GM18517 (cell line): ENCODE data around the gene SPR.

Experiments used
- ATAC-seq: cut with Tn5 transposase; IDR thresholded peaks from one replicate; pipeline ENCODE4 v1.9.1; 2021; ENCODE audit warnings: mild to moderate bottlenecking, moderate library complexity; ENCODE audit not compliant: unreplicated experiment

The SPR gene

GRCh38 chr2:72915320-72915906, 28.2 kb downstream of the SPR start:
- no peak for ATAC-seq

GRCh38 chr2:72915907-72916742, 28.9 kb downstream of the SPR start:
- ATAC-seq: peak; percentile 60

DNA sequence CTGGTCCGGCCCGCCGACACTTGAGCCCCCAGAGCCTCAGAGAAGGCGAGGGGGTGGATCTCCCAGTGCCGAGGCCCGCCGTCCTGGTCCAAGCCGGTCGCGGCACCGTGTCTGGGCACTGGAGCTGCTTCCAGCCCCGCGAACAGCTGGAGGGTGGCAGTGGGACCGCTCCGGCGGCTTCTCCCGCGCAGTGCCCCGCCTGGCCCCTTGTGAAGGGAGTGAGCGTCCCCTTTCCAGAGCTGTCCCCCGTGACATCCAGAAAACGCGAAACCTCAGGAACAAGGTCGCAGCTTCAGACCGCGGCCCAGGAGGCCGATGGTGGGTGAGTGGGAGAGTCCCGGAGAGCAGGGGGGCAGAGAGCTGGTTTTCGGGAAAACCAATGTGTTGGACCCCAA, 29.5 kb downstream of the SPR start:
- no peak for ATAC-seq

GRCh38 chr2:72917138-72917876, 30.1 kb downstream of the SPR start, which contains the start of gene EMX1:
TSS of gene EMX1 (plus strand) at chr2:72917519. CDS start at chr2:72917853, 334 bp downstream.
- ATAC-seq: no peak

DNA sequence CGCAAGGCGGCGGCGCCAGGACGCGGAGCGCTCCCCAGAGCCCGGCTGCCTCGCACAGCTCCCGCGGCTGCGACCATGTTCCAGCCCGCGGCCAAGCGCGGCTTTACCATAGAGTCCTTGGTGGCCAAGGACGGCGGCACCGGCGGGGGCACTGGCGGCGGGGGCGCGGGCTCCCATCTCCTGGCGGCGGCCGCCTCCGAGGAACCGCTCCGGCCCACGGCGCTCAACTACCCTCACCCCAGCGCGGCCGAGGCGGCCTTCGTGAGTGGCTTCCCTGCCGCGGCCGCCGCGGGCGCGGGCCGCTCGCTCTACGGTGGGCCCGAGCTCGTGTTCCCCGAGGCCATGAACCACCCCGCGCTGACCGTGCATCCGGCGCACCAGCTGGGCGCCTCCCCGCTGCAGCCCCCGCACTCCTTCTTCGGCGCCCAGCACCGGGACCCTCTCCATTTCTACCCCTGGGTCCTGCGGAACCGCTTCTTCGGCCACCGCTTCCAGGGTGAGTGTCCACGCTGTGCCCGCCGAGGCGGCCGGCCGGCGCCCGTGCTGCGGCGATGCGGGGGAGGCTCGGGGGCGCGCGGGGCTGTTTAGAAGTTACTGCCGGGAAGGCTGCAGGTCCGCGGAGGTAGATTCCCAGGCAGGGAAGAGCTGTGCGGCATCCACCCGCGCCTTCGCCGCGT, 30.8 kb downstream of the SPR start:
- ATAC-seq: no peak

- no peak for ATAC-seq
Measured at GRCh38 chr2:72919414-72920317, 32.5 kb downstream of the SPR start.

DNA sequence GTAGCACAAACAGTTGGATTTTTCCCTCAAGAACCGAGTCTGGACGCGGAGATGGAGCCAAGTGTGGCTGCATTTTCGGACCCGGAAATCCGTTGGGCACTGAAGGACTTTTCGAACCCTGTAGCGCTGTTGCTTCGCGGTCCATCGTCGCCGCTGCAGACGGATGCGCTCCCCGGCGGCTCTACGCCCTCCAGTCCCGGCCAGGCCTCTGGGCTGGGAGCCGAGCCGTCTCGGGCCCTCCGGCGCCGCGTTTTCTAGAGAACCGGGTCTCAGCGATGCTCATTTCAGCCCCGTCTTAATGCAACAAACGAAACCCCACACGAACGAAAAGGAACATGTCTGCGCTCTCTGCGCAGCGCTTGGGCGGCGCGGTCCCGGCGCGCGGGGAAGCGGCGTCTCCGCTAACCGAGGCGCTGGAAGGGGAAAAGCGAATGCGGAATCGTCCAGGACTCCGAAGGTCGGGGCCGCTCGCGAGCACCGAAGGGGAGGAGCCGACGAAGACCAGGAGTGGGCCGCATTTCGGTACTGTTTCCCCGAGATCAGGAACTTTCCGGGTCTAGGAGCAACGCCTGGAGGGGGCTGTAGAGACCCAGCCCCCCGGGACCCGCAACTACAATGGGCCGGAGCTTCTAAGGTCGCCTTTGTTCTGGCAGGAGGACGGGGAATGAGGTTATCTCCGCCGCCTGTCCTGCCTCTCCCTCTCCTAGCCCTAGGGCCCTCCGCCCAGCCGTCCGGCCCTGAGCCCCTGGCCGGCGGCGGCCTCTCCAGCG, 33.3 kb downstream of the SPR start:
- no peak for ATAC-seq

DNA sequence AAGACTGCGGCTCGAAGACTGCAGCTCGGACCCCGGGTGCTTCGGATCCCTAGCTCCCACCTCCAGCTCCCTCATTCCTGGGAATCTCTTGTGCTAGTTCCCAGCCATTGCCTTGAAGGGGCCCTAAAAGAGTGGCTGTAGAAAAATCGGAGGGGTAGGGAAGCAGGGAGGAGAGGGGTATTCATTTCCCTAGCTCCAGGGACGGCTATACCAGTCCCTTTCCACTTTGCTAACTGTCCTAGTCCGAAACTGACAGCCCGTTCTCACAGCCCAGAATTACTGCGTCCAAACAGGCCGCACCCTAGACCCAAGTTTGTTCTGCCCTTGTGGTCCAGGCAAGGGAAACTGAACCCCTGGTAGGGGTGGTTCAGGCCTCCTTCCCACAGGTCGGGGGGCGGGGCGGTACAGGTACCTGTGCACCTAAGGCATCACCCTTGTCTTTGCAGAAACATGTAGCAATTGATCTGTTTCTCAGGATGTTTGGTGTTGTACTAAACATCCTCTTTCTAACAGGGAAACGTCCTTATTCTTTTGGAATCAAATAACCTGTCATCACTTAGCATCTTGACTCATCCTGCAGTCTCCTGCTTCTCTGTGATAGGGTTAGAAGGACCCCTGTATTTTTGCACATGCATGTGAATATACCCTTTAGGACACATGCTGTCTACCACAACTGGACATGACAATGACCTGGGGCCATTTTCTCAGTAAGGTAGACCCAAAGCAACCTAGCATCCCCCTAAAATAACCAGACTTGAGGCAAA, 34.1 kb downstream of the SPR start:
- no peak for ATAC-seq

DNA sequence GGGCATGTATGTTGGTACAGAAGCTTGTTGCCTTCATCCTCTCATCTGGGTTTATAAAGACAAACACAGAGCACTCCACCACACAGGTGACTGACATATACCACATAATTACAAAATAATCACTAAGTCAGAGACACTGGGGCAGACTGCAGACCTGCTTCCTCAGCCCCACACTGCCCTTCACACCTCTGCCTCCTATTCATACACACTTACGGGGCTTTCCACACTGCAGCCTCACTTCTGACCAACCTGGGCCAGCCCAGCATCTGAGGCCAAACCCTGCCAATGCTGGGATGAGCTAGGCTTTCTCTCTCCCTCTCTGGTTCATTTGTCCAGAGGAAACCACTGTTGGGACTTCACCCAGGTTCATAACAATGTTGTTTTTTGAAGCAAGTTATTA, 34.6 kb downstream of the SPR start:
- no peak for ATAC-seq

DNA sequence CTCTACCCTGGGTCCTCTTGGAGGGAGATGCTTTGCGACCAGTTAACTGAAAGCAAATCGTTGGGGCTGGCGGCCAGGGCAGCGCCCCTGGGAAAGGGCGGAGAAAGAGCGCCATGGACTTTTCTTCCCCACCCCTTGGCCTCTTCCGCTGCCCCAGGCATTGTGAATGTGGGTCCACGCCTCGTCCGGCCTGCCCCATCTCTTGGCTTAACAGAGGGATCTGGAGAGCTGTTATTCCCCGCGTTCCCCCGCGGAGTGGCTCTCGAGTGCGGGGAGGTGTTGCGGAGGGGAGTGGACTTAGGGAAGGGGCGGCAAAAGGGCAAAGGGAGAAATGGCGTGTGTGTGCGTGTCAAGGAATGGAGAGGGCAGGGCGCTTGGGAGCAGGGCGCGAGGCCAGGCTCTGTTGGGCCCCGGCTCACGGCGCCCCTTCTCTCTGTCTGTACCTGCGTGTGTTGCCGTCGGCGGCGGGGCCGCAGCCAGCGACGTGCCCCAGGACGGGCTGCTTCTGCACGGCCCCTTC, 36.7 kb downstream of the SPR start:
- ATAC-seq: no peak

DNA sequence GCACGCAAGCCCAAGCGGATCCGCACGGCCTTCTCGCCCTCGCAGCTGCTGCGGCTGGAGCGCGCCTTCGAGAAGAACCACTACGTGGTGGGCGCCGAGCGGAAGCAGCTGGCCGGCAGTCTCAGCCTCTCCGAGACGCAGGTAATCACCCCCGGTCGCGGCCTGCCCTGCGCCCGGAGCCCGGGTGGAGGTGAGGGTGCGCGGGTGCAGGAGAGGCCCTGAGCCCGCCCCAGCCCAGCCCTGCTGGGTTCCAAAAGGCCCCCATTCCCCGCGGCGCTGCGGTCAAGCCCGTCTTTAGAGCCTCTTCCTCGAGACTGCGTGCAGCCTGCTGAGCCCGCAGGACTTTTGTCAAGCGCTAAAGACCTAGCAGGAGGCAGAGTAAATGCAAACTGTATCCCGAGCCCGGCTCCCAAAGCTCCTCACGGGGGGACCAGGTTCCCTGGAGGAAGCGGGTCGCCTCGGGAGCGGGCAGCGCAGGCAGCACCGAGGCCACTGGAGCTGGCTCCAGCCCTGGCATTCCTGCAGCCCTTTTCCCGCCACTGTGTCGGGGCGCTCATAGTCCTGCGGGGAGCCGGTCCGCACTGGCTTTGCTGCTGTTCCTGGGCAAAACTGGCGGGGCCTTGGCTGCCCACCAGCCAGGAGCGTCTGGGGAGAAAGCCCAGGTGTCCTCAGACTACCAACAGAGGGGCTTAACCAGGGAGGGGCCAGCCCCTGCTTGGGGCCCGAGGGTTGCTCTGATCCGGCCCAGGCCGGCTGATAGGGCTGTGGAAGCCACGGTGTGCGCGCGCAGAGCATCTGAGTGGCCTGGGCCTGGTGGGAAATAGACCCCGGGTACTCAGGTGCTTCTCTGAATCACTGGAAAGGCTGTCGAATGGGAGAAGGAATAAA, 37.4 kb downstream of the SPR start:
- ATAC-seq: peak; percentile 60

DNA sequence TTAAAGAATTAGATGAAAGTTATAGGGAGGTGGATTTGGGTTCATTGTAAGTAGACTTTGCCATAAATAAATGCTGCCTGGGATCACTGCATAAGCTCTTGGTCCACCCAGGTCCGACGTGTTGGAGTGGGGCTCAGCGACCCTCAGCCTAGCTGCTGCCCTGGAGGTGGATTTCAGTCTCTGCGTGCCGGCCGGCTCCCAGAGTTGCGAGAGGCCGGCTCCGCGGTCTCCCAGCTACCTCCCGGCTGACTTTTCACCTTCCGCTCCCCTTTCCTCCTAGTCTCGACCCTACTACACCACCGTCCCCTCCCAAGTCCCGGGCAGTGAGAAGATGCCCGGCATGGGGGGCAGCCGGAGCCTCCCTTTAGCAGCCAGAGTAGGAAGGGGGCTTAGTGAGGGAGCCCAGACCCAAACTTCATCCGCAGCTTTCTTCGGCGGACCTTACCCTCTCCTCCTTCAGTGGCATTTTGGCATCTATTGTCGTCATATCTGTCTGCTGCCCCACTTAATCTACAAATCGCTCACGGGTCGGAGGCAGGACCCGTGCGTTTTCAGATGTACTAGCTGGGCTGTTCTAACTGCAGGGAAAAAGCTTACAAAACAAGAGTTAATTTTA, 38.2 kb downstream of the SPR start:
- ATAC-seq: no peak

GRCh38 chr2:72926368-72926767, 39.2 kb downstream of the SPR start:
- no peak for ATAC-seq

DNA sequence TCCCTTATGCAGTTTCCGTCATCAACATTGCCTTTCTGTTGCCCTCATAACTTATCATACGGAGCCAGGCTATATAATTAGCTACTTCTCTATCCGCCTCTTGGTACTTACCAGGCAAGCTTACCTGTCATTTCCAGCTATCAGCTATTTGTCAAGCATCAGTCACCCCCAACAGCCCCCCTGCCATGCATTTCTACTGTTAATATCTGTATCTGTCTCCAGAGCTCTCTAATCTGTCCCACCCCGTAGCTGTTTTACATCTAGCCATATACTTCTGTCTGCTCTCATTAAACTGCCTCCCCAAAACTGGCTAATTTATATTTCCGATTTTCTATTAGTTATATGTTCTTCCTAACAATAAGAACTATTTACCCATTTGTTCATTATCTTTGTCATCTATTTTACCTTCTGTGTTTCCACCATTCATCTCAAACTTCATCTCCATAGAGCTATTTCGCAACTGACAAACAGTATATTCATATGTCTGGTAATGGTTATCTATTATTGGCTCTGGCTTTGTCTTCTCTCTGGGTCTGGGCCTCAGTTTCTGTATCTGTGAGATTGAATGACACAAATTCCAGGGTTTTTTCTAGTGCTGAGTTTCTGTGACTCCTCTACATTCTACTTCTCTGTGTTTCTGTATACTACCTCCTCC, 39.7 kb downstream of the SPR start:
- ATAC-seq: no peak

GRCh38 chr2:72927619-72928550, 40.7 kb downstream of the SPR start:
- no peak for ATAC-seq
